DND-41 (cell line): ENCODE results near the gene HMGCR.

Experiments
- ATAC-seq: fragments of 200-7000 bp; cut with Tn5 transposase; 3 replicates; pipeline ENCODE4 v1.9.1; 2021; ENCODE audit warnings: low read depth; ENCODE audit not compliant: insufficient read depth
- DNase-seq: peaks from one replicate; pipeline ENCODE4 v3.0.0-alpha.2; 2020
- H2AFZ ChIP-seq: 2 replicates; pipeline ENCODE4 v1.6.0; 2012; ENCODE audit warnings: low read depth, low read length
- H3K27ac ChIP-seq: 2 replicates; pipeline ENCODE4 v1.5.1; 2012; ENCODE audit warnings: low read length, inconsistent platforms
- H3K27me3 ChIP-seq: fragments of 200-600 bp; sonication (generic); 2 replicates; pipeline ENCODE4 v1.6.0; 2012; ENCODE audit warnings: low read length, mild to moderate bottlenecking, inconsistent platforms; ENCODE audit not compliant: insufficient read depth, poor library complexity
- H3K36me3 ChIP-seq: 2 replicates; pipeline ENCODE4 v1.5.1; 2012; ENCODE audit warnings: low read length, inconsistent platforms; ENCODE audit not compliant: insufficient read depth
- H3K4me1 ChIP-seq: 2 replicates; pipeline ENCODE4 v1.5.1; 2012; ENCODE audit warnings: mild to moderate bottlenecking, low read length; ENCODE audit not compliant: insufficient read depth
- H3K4me2 ChIP-seq: 2 replicates; pipeline ENCODE4 v1.6.0; 2012; ENCODE audit warnings: mild to moderate bottlenecking, moderate library complexity, low read length, inconsistent platforms; ENCODE audit not compliant: insufficient read depth
- H3K4me3 ChIP-seq, 2 experiments: fragments of 200-600 bp in 1 of 2; shearing (Covaris generic) in 1 of 2; 2 replicates each; pipeline ENCODE4 v1.5.1; 2012 to 2016; ENCODE audit warnings: inconsistent platforms in 2 of 2, low read length in 2 of 2, mild to moderate bottlenecking in 2 of 2, low read depth in 1 of 2, moderate library complexity in 1 of 2
- H3K79me2 ChIP-seq: 2 replicates; pipeline ENCODE4 v1.6.0; 2012; ENCODE audit warnings: low read length, inconsistent platforms; ENCODE audit not compliant: insufficient read depth
- H3K9ac ChIP-seq: 2 replicates; pipeline ENCODE4 v1.6.0; 2012; ENCODE audit warnings: low read depth, mild to moderate bottlenecking, inconsistent platforms, low read length, moderate library complexity
- H3K9me3 ChIP-seq: 2 replicates; pipeline ENCODE4 v1.5.1; 2012; ENCODE audit warnings: low read length, moderate library complexity, mild to moderate bottlenecking, inconsistent platforms; ENCODE audit not compliant: insufficient read depth, severe bottlenecking
- H4K20me1 ChIP-seq: 2 replicates; pipeline ENCODE4 v1.6.0; 2012; ENCODE audit warnings: low read length; ENCODE audit not compliant: insufficient read depth
- EZH2 ChIP-seq: IDR thresholded peaks from 3 replicates; pipeline ENCODE4 v1.6.1; 2012; ENCODE audit warnings: borderline replicate concordance, low read depth, mild to moderate bottlenecking, moderate library complexity, low read length, inconsistent platforms; ENCODE audit not compliant: severe bottlenecking

HMGCR gene

DNA sequence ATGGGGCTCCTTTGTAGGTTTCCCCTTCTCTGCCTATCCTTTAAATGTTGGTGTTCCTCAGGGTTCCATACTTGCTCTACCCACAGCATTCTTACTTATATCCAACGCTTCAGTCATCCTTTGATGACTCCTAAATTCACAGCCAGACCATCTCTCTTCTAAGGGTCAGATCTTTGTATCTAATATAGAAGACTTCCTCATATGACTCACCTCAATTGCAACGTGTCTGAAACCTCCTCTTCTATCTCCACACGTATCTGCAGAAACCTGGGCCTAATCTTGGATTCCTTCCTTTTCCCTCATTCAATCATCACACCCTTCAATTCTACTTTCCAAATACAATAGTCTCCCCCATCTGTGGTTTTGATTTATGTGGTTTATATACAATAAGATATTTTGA is 68.3 kb downstream of the HMGCR start:
- Histone ChIP-seq H2AFZ (no peak overlapping the region), H3K9me3 (no peaks in the 10 kb centered on the region), H3K4me3 (no peak overlapping the region), H3K79me2 (no peaks in the 10 kb centered on the region), H3K27me3 (no peaks in the 10 kb centered on the region), H3K36me3 (peaks cover 9% of the 10 kb centered on the region; the same call in 1 of the 2 replicates), H4K20me1 (no peaks in the 10 kb centered on the region), H3K9ac (no peak overlapping the region), H3K4me1 (no peaks in the 10 kb centered on the region), H3K4me2 (no peak overlapping the region), H3K27ac (no peak overlapping the region)
- ATAC-seq = no peak
- TF ChIP-seq EZH2 = no peak
- no peak for DNase-seq
